HG03175 (cell line): ENCODE data around the gene CYFIP1.

Experiments used
- ATAC-seq: cut with Tn5 transposase; IDR thresholded peaks from one replicate; pipeline ENCODE4 v1.9.1; 2021; ENCODE audit warnings: mild to moderate bottlenecking, moderate library complexity; ENCODE audit not compliant: unreplicated experiment

The CYFIP1 gene

GRCh38 chr15:22969489-22969888 lies 10.7 kb downstream of the CYFIP1 start:
- ATAC-seq: no peak

- no peak for ATAC-seq
These were observed 11.8 kb downstream of the CYFIP1 start for GRCh38 chr15:22968366-22968765.

GRCh38 chr15:22967084-22967770 lies 12.9 kb downstream of the CYFIP1 start:
- ATAC-seq: no peak

- no peak for ATAC-seq
These were observed 13.7 kb downstream of the CYFIP1 start for GRCh38 chr15:22966321-22967083.

- no peak for ATAC-seq
These were observed 16.5 kb downstream of the CYFIP1 start for GRCh38 chr15:22963641-22964040.

GRCh38 chr15:22962611-22963010 lies 17.6 kb downstream of the CYFIP1 start:
- ATAC-seq: no peak

GRCh38 chr15:22961762-22962161 lies 18.4 kb downstream of the CYFIP1 start:
- ATAC-seq: no peak

GRCh38 chr15:22960556-22960955 lies 19.6 kb downstream of the CYFIP1 start:
- no peak for ATAC-seq

- no peak for ATAC-seq
These were observed 20.0 kb downstream of the CYFIP1 start for GRCh38 chr15:22960126-22960525.

- no peak for ATAC-seq
These were observed 20.7 kb downstream of the CYFIP1 start for GRCh38 chr15:22959321-22960101.

GRCh38 chr15:22958487-22959280 lies 21.5 kb downstream of the CYFIP1 start:
- no peak for ATAC-seq

- ATAC-seq: no peak
These were observed 23.2 kb downstream of the CYFIP1 start for GRCh38 chr15:22956978-22957260.

GRCh38 chr15:22956257-22956977 lies 23.8 kb downstream of the CYFIP1 start:
- no peak for ATAC-seq

- no peak for ATAC-seq
These were observed 24.5 kb downstream of the CYFIP1 start for GRCh38 chr15:22955544-22956119.

- ATAC-seq: no peak
These were observed 25.2 kb downstream of the CYFIP1 start for GRCh38 chr15:22954798-22955543.

- no peak for ATAC-seq
These were observed 25.8 kb downstream of the CYFIP1 start for GRCh38 chr15:22954326-22954725.

- ATAC-seq: no peak
These were observed 27.2 kb downstream of the CYFIP1 start for GRCh38 chr15:22952796-22953579.

GRCh38 chr15:22951381-22952280 lies 28.5 kb downstream of the CYFIP1 start:
- ATAC-seq: no peak
